Endothelial cell of umbilical vein (primary cell): ENCODE results near the gene RNF5. TPM values are rescaled to one million over a fixed set of nuclear protein-coding genes. Genes with fewer than 3 reads are reported as not detected.

Experiments
- BruUV-seq: library from RNA; stranded (reverse); fragments of 400-500 nt; replicated peaks from 2 replicates; lab custom pipeline; 2021; lab: Mats Ljungman, UMichigan
- CTCF ChIA-PET: fragments of 300-600, 350-600 bp; sonication (Branson Sonifier 250); formaldehyde crosslinking; loops from one replicate; lab custom pipeline; 2021; ENCODE audit warnings: antibody characterized with exemption, inconsistent platforms; lab: Charles Lee
- POLR2A ChIA-PET: fragments of 300-600, 350-600 bp; sonication (Branson Sonifier 250); formaldehyde crosslinking; loops from one replicate; lab custom pipeline; 2021; ENCODE audit warnings: antibody characterized with exemption, inconsistent platforms; lab: Charles Lee
- DNase-seq: peaks from one replicate; pipeline ENCODE4 v3.0.0-alpha.2; 2011; ENCODE audit warnings: low read depth, low spot score
- FAIRE-seq: peaks from 2 replicates; lab custom pipeline; 2011; peaks lifted over from hg19 to GRCh38; lab: Jason Lieb, UNC
- H2AFZ ChIP-seq: 2 replicates; pipeline ENCODE4 v1.6.0; 2012; ENCODE audit warnings: low read depth, low read length, control low read depth, inconsistent platforms
- H3K27ac ChIP-seq: 2 replicates; pipeline ENCODE4 v1.5.1; 2011; ENCODE audit warnings: low read depth, mild to moderate bottlenecking, control low read depth, low read length, moderate library complexity; ENCODE audit not compliant: insufficient read depth
- H3K27me3 ChIP-seq, 2 experiments: 2 replicates each; pipeline versions ENCODE4 v1.6.0 to v1.6.1; 2011; ENCODE audit warnings: low read length in 2 of 2, mixed read lengths in 1 of 2; ENCODE audit not compliant: control insufficient read depth in 2 of 2, insufficient read depth in 2 of 2
- H3K36me3 ChIP-seq, 2 experiments: 2 replicates in 1 of 2; 3 replicates in 1 of 2; pipeline ENCODE4 v1.5.1; 2011; ENCODE audit warnings: low read length in 2 of 2, mild to moderate bottlenecking in 1 of 2, moderate library complexity in 1 of 2; ENCODE audit not compliant: control insufficient read depth in 2 of 2, insufficient read depth in 2 of 2; ENCODE audit errors: extremely low read depth in 1 of 2
- H3K4me1 ChIP-seq: 3 replicates; pipeline ENCODE4 v1.5.1; 2011; ENCODE audit warnings: mild to moderate bottlenecking, low read length; ENCODE audit not compliant: control insufficient read depth, insufficient read depth; ENCODE audit errors: extremely low read depth
- H3K4me2 ChIP-seq: 2 replicates; pipeline ENCODE4 v1.6.1; 2011; ENCODE audit warnings: low read length, control low read depth, mixed read lengths; ENCODE audit not compliant: insufficient read depth
- H3K4me3 ChIP-seq, 3 experiments: fragments of 200-600 bp in 1 of 3; sonication (generic), shearing (Covaris generic) in 1 of 3; replicated peaks in 1 of 3; 2 replicates each; pipeline ENCODE4 v1.5.1; 2011 to 2016; ENCODE audit warnings: control low read depth in 3 of 3, low read length in 3 of 3, mild to moderate bottlenecking in 2 of 3, inconsistent platforms in 1 of 3, low read depth in 1 of 3, moderate library complexity in 1 of 3; ENCODE audit not compliant: insufficient read depth in 1 of 3
- H3K79me2 ChIP-seq: 2 replicates; pipeline ENCODE4 v1.6.0; 2012; ENCODE audit warnings: low read length, inconsistent platforms; ENCODE audit not compliant: control insufficient read depth, insufficient read depth
- H3K9ac ChIP-seq: replicated peaks from 2 replicates; pipeline ENCODE3; 2011; ENCODE audit warnings: low read length, control low read depth; ENCODE audit not compliant: insufficient read depth; ENCODE audit errors: extremely low read depth
- H3K9me1 ChIP-seq: replicated peaks from 3 replicates; pipeline ENCODE4 v1.6.0; 2011; ENCODE audit warnings: mild to moderate bottlenecking, low read length; ENCODE audit not compliant: control insufficient read depth, insufficient read depth; ENCODE audit errors: extremely low read depth
- H3K9me3 ChIP-seq: replicated peaks from 2 replicates; pipeline ENCODE4 v1.5.1; 2012; ENCODE audit warnings: low read length, inconsistent platforms; ENCODE audit not compliant: control insufficient read depth, insufficient read depth
- H4K20me1 ChIP-seq: replicated peaks from 2 replicates; pipeline ENCODE3; 2011; ENCODE audit warnings: mild to moderate bottlenecking, low read length; ENCODE audit not compliant: control insufficient read depth, insufficient read depth; ENCODE audit errors: extremely low read depth
- EZH2 ChIP-seq: IDR thresholded peaks from 2 replicates; pipeline ENCODE4 v1.6.1; 2012; ENCODE audit warnings: borderline replicate concordance, low read depth, mild to moderate bottlenecking, moderate library complexity, low read length, inconsistent platforms; ENCODE audit not compliant: severe bottlenecking
- FOS ChIP-seq: IDR thresholded peaks from 2 replicates; pipeline ENCODE4 v1.6.1; 2011; ENCODE audit warnings: mild to moderate bottlenecking, low read length, moderate library complexity, borderline replicate concordance; ENCODE audit not compliant: insufficient read depth
- GATA2 ChIP-seq: IDR thresholded peaks from 2 replicates; pipeline ENCODE4 v1.7.0; 2011; ENCODE audit warnings: low read depth, mild to moderate bottlenecking, moderate library complexity, mixed read lengths, low read length; ENCODE audit not compliant: insufficient read length, insufficient read depth
- JUN ChIP-seq: IDR thresholded peaks from 2 replicates; pipeline ENCODE4 v1.6.1; 2011; ENCODE audit warnings: borderline replicate concordance, low read depth; ENCODE audit not compliant: insufficient read length, insufficient read depth
- MYC ChIP-seq: IDR thresholded peaks from one replicate; pipeline ENCODE4 v1.6.1; 2011; ENCODE audit warnings: mild to moderate bottlenecking, low read depth, low read length
- POLR2A ChIP-seq: IDR thresholded peaks from 2 replicates; pipeline ENCODE4 v1.6.1; 2012; ENCODE audit warnings: low read depth, mild to moderate bottlenecking, control low read depth, low read length
- POLR2AphosphoS5 ChIP-seq: IDR thresholded peaks from 2 replicates; pipeline ENCODE4 v1.6.1; 2012; ENCODE audit warnings: low read depth, mild to moderate bottlenecking, control low read depth, low read length, moderate library complexity; ENCODE audit not compliant: insufficient read depth
- dilution Hi-C: fragments of 300-500 bp; cut with MboI; formaldehyde crosslinking; loops from one replicate; pipeline ENCODE4 v1.15.0; 2019; ENCODE audit warnings: low sequenced_read_pairs; ENCODE audit not compliant: extremely low pct_ligation_motif_present
- intact Hi-C: fragments of 100-400 bp; cut with micrococcal nuclease; formaldehyde crosslinking; loops from one replicate; pipeline ENCODE4 v1.10.0; 2022
- polyA plus RNA-seq, 4 experiments: library from polyadenylated mRNA; depleted of rRNA in 3 of 4; stranded (reverse) in 3 of 4; unstranded in 1 of 4; fragments of >200 nt; gene quantifications; 2 replicates each; pipeline versions ENCODE4 v1.2.1 to v1.2.3, GENCODE V29; 2011 to 2012; ENCODE audit warnings: missing spikeins in 1 of 4
- total RNA-seq: library from RNA; stranded (reverse); gene quantifications from 2 replicates; pipeline ENCODE4 v1.2.3, GENCODE V29; 2021
- TF ChIP-seq, protein P1 (sequence below), 2 donors: IDR thresholded peaks; 1 replicate in 1 of 2; 2 replicates in 1 of 2; pipeline ENCODE4 v1.5.1; 2011; ENCODE audit warnings: low read length in 2 of 2, mild to moderate bottlenecking in 2 of 2, moderate library complexity in 2 of 2, control low read depth in 1 of 2, inconsistent platforms in 1 of 2, low read depth in 1 of 2; ENCODE audit not compliant: insufficient read depth in 1 of 2; ENCODE audit errors: extremely low read depth in 1 of 2
- TF ChIP-seq, protein P2 (sequence below): IDR thresholded peaks from 2 replicates; pipeline ENCODE4 v1.6.1; 2011; ENCODE audit not compliant: insufficient read depth, insufficient read length

The RNF5 gene
- total and polyA plus RNA-seq, 2 donors (not counting 3 experiments of a cell fraction or from before 2014, with no cell fraction given) = 49.2 to 100 TPM

DNA sequence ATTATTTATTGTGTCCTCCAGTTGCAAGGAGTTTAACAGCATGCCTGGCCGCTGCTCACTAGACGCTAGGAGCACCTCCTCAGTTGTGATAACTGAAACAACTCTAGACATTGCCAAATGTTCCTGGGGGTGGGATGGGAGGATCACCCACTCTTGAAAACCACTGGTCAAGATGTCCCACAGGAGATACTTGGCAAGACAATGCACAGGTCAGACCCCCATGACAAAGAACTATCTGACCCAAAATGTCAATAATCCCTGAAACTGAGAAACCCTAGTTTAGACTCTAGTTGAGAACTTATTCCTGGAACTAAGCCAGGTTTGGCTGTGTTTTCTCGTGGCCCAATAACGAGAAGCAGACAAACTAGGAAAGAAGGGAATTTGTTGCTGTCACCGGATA, 38.6 kb upstream of the RNF5 start:
- dilution Hi-C loops (no loop called here), intact Hi-C loops (no loop called here)
- Histone ChIP-seq H3K36me3 (no peaks in the 10 kb centered on the region), H3K9me1 (no peaks in the 10 kb centered on the region), H3K4me1 (no peaks in the 10 kb centered on the region), H3K27ac (no peak overlapping the region), H2AFZ (no peak overlapping the region), H3K79me2 (no peaks in the 10 kb centered on the region), H3K4me3 (no peak overlapping the region), H3K27me3 (peaks cover 8 to 10% of the 10 kb centered on the region in 2 experiments), H3K4me2 (no peak overlapping the region), H3K9ac (no peak overlapping the region), H3K9me3 (no peaks in the 10 kb centered on the region), H4K20me1 (no peaks in the 10 kb centered on the region)
- no TSS peak for BruUV-seq
- FAIRE-seq = no peak
- ChIA-PET POLR2A (no interaction called here), CTCF (interaction anchor here (0.7 kb wide), 1 partner anchor 1220 kb away, joined by 3 read pairs; no protein-coding TSS in a partner anchor)
- TF ChIP-seq POLR2AphosphoS5 (no peak), JUN (no peak), MYC (no peak), GATA2 (no peak), FOS (no peak), POLR2A (no peak), EZH2 (no peak)
- TF ChIP-seq, protein P1, sequence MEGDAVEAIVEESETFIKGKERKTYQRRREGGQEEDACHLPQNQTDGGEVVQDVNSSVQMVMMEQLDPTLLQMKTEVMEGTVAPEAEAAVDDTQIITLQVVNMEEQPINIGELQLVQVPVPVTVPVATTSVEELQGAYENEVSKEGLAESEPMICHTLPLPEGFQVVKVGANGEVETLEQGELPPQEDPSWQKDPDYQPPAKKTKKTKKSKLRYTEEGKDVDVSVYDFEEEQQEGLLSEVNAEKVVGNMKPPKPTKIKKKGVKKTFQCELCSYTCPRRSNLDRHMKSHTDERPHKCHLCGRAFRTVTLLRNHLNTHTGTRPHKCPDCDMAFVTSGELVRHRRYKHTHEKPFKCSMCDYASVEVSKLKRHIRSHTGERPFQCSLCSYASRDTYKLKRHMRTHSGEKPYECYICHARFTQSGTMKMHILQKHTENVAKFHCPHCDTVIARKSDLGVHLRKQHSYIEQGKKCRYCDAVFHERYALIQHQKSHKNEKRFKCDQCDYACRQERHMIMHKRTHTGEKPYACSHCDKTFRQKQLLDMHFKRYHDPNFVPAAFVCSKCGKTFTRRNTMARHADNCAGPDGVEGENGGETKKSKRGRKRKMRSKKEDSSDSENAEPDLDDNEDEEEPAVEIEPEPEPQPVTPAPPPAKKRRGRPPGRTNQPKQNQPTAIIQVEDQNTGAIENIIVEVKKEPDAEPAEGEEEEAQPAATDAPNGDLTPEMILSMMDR (IDR thresholded peaks at IDR 0.05; ENCODE audit: extremely low read depth in 1 of 2, insufficient read depth in 1 of 2, low read depth in 1 of 2, low read length in 2 of 2) = no peak
- TF ChIP-seq, protein P2, sequence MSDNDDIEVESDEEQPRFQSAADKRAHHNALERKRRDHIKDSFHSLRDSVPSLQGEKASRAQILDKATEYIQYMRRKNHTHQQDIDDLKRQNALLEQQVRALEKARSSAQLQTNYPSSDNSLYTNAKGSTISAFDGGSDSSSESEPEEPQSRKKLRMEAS = no peak
- no peak for DNase-seq
